Globus pallidus (tissue), 1 donor: ENCODE data around the gene NSMCE4A.
"Not testable (repeated sequence)": the region's sequence is repeated elsewhere in the genome, so short reads cannot be mapped to it uniquely, and the experiment has no call there.

ENCODE experiments used
- DNase-seq: peaks from one replicate; pipeline ENCODE4 v3.0.0-alpha.2; 2015; ENCODE audit warnings: low spot score

Gene NSMCE4A

DNA sequence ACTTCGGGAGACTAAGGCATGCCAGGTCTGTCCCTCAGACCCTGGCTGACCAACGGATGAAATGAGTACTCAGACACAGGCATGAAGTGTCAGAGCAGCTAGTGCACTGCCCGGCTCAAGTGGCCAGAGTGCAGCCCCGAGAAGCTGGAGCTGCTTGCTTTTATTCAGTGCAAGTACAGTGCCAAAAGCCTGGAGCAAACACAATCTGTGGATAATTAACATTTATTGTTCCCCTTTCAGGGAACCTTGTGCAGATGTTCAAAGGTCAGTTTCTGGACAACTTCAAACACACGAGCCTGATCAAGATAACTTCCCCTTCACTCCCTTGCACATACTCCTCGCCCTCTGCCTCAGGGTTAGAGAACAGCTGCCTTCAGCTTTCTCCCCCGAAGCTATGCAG, 39.3 kb downstream of the NSMCE4A start:
- DNase-seq, result no peak

DNA sequence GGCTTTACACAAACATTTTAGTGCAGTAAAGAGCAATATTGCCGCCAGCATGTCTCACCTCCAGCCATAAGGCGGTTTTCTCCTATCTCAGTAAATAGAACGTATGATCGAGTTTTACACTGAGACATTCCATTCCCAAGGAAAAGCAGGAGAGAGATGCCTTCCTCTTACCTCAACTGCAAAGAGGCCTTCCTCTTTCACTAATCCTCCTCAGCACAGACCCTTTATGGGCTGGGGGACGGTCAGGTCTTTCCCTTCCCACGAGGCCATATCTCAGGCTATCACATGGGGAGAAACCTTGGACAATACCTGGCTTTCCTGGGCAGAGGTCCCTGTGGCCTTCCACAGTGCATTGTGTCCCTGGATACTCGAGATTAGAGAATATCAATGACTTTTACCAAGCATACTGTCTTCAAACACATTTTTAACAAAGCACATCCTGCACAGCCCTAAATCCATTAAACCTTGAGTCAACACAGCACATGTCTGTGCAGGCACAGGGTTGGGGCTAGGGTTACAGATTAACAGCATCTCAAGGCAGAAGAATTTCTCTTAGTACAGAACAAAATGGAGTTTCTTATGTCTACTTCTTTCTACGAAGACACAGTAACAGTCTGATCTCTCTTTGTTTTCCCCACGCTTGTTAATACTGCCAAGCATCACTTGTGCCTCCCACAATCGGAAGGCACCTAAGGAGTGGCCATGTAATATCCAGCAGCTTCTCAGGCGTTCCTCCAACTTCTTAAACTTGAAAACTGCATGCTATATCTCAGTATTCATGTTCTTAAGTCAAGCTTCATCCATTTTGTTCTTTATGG, 44.5 kb downstream of the NSMCE4A start:
- not testable (repeated sequence) for DNase-seq

- not testable (repeated sequence) for DNase-seq
These were observed 45.3 kb downstream of the NSMCE4A start for GRCh38 chr10:121929585-121930267.

DNA sequence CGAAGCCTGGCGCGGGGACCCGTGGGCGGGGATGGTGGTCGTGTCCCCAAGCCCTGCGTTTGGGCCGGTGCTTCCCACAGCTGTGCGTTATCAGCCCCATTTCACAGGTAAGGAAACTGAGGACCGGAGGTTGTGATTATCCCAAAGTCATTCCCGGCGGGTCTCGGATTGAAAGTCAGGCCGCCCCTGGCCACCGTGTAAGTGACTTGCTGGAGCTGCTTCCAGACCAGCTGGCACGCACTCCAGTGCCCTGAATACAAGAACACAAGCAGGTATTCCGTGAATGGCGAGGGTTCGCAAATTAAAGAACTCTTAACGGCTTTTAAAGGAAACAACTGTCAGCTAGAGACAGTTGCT, 46.5 kb downstream of the NSMCE4A start:
- peak; percentile 51 for DNase-seq

DNA sequence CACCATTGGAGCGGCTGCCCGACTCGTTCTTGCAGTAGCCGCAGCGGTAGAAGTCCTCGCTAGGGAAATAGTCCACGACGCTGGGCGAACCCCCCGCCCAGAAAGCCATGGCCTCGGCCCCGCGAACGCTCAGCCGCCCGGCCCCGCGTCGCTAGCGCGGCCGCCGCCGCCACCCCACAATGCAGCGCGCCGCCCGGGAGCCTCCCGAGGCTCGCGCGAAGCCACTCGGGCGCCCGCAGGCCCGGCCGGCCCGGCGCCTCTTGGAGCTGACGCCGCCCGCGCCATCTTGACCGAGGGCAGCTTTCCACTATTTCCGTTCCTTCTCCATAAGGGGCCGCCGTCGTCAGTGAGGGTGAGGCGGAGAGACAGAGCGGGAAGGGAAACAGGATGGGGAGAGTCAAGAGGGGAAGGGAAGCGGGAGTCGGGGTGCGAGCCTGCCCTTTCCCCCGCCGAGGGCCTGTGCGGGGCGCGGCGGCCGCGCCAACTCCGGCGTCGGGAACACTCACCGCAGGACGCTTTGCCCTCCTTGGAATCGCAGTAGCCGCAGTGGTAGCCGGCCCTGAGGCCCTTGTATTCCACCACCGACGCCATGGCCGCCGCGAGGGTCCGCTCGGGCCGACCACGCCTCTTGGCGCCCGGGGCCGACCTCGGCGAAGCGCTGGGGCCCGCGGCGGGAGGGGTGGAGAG, 47.0 kb downstream of the NSMCE4A start, which contains the start of gene ATE1:
Gene ATE1 (minus strand): TSS at position 191 of the 687 bp plus-strand sequence. CDS start 82 bp downstream, at position 109.
- DNase-seq, result peak; percentile 89

- peak; percentile 54 for DNase-seq
These were observed 47.6 kb downstream of the NSMCE4A start for GRCh38 chr10:121927318-121927840.

GRCh38 chr10:121926671-121927317, 48.2 kb downstream of the NSMCE4A start:
- DNase-seq, result peak; percentile 46

- no peak for DNase-seq
These were observed 48.9 kb downstream of the NSMCE4A start for GRCh38 chr10:121926157-121926556.

DNA sequence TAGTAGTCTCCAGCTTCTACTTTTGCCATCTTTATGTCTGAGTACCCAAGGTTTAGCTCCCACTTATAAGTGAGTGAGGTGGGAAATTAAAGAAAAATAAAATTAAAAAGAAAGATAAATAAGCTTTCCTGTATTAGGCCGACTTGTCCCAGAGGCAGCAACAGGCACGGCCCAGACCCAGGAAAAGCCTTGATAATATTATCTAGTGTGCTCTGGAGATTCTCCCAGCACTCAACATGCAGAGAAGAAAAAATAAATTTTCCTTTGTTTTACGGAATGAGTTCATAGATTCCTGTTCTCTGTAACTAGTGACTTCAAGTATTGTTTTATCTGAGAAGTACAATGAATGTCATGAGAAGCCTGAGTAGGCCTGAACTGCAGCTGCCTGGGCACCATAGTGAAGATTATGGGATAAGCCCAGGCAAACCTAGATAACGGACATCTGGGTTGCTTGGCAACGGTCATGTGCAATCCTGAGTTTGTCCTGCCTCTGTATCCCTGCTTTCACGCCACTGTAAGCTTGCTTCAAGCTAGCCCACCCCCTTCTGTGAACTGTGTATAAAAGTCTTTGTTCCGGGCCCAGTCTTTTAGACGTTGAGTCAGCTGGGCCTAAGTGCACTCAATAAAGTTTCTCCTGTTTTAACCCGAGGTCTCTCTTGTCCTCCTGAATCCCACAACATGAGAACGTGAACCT, 53.6 kb downstream of the NSMCE4A start:
- DNase-seq, result peak; percentile 53

DNA sequence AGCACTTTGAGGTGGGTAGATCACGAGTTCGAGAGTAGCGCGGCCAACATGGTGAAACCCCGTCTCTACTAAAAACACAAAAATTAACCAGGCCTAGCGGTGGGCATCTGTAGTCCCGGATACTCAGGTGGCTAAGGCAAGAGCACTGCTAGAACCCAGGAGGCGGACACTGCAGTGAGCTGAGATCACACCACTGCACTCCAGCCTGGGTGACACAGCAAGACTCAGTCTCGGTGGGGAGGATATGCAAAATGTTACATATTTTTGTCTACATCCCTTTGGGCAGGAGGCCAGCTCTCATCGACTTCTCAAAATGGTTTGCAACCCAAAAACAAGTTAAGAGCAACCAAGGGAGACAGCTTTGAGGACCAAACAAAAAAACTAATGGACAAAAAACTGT, 55.4 kb downstream of the NSMCE4A start:
- DNase-seq, result no peak

DNA sequence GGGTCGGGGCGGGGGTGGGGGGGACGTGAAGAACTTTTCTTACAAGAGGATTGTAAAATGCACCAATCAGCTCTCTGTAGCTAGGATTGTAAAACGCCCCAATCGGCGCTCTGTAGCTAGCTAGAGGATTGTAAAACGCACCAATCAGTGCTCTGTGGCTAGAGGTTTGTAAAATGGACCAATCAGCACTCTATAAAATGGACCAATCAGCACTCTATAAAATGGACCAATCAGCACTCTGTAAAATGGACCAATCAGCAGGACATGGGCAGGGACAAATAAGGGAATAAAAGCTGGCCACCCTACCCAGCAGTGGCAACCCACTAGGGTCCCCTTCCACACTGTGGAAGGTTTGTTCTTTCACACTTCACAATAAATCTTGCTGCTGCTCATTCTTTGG, 56.2 kb downstream of the NSMCE4A start:
- not testable (repeated sequence) for DNase-seq

- DNase-seq, result no peak
These were observed 60.4 kb downstream of the NSMCE4A start for GRCh38 chr10:121914661-121915060.

GRCh38 chr10:121911421-121911697, 63.7 kb downstream of the NSMCE4A start:
- no peak for DNase-seq

DNA sequence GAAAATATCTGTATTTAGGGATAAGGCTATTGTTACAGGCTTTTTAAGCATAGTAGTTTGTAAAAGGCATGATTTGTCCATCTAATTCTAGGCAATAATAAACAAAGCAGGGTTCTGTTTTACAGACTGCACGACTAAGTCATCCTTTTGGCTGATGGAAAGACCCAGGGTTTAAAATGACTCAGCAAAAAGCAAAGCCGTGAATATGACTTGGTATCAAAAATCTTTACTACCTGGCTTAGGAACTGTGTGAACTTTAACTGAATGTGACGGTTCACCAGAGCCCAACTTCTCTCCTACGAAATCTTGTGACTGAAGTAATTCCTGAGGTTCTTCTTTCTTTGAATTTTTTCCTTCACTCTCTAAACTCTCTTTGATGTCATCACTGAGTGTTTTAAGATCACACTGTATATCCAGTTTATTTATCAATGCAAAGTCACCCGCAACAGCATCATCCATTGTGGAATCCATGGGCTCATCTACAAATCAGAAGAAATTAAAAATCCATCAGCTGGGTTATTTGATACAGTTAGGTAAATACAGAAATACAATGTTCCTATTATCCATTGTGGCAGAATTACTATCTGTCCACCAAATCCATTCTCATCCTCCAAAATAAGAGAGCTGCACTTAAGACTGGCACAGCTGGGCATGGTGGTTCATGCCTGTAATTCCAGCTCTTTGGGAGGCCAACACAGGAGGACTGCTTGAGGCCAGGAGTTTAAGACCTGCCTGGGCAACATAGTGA, 64.2 kb downstream of the NSMCE4A start:
- DNase-seq, result peak; percentile 88
